ENCODE measurements around the gene LDLRAD2. TPM values are rescaled to one million over a fixed set of nuclear protein-coding genes. Genes with fewer than 3 reads are reported as not detected.

Gene LDLRAD2
- total and polyA plus RNA-seq, 10 of the 15 experiments (the other 5 are each of a cell fraction or from before 2014, with no cell fraction given), result 0.04 to 0.23 (median 0.11) TPM; not detected in 7

GRCh38 chr1:21865943-21866706 lies 54.1 kb downstream of the LDLRAD2 start (continued):
- TF ChIP-seq, protein P1, sequence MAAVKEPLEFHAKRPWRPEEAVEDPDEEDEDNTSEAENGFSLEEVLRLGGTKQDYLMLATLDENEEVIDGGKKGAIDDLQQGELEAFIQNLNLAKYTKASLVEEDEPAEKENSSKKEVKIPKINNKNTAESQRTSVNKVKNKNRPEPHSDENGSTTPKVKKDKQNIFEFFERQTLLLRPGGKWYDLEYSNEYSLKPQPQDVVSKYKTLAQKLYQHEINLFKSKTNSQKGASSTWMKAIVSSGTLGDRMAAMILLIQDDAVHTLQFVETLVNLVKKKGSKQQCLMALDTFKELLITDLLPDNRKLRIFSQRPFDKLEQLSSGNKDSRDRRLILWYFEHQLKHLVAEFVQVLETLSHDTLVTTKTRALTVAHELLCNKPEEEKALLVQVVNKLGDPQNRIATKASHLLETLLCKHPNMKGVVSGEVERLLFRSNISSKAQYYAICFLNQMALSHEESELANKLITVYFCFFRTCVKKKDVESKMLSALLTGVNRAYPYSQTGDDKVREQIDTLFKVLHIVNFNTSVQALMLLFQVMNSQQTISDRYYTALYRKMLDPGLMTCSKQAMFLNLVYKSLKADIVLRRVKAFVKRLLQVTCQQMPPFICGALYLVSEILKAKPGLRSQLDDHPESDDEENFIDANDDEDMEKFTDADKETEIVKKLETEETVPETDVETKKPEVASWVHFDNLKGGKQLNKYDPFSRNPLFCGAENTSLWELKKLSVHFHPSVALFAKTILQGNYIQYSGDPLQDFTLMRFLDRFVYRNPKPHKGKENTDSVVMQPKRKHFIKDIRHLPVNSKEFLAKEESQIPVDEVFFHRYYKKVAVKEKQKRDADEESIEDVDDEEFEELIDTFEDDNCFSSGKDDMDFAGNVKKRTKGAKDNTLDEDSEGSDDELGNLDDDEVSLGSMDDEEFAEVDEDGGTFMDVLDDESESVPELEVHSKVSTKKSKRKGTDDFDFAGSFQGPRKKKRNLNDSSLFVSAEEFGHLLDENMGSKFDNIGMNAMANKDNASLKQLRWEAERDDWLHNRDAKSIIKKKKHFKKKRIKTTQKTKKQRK (IDR thresholded peaks at IDR 0.05; ENCODE audit: low read depth, low read length), result no peak
- no peak; the same call in 1 of the 2 replicates for TF ChIP-seq MTA3 (IDR thresholded peaks at IDR 0.05; ENCODE audit: borderline replicate concordance, low read length)
- TF ChIP-seq MYC (IDR thresholded peaks at IDR 0.05; ENCODE audit: insufficient read depth, insufficient read length, insufficient replicate concordance, low read length, severe bottlenecking), result no peak
- peak; percentile 75 for TF ChIP-seq IRF4 (IDR thresholded peaks at IDR 0.05; ENCODE audit: low read depth, low read length)
- no peak for TF ChIP-seq FOS (IDR thresholded peaks at IDR 0.05; ENCODE audit: borderline replicate concordance, extremely low read depth, insufficient read length)
- TF ChIP-seq EZH2 (IDR thresholded peaks at IDR 0.05; ENCODE audit: borderline replicate concordance, control insufficient read depth, low read depth, low read length), result no peak
- TF ChIP-seq MTA2 (IDR thresholded peaks at IDR 0.05; ENCODE audit: low read depth), result peak; percentile 38
- TF ChIP-seq STAT3 (IDR thresholded peaks at IDR 0.05; ENCODE audit: low read depth, low read length), result no peak
- TF ChIP-seq, protein P2, sequence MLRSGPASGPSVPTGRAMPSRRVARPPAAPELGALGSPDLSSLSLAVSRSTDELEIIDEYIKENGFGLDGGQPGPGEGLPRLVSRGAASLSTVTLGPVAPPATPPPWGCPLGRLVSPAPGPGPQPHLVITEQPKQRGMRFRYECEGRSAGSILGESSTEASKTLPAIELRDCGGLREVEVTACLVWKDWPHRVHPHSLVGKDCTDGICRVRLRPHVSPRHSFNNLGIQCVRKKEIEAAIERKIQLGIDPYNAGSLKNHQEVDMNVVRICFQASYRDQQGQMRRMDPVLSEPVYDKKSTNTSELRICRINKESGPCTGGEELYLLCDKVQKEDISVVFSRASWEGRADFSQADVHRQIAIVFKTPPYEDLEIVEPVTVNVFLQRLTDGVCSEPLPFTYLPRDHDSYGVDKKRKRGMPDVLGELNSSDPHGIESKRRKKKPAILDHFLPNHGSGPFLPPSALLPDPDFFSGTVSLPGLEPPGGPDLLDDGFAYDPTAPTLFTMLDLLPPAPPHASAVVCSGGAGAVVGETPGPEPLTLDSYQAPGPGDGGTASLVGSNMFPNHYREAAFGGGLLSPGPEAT (IDR thresholded peaks at IDR 0.05; ENCODE audit: low read depth), result 0 out of 2 replicates have a peak, but pooled peaks have one; percentile 31
- TF ChIP-seq, protein P3, sequence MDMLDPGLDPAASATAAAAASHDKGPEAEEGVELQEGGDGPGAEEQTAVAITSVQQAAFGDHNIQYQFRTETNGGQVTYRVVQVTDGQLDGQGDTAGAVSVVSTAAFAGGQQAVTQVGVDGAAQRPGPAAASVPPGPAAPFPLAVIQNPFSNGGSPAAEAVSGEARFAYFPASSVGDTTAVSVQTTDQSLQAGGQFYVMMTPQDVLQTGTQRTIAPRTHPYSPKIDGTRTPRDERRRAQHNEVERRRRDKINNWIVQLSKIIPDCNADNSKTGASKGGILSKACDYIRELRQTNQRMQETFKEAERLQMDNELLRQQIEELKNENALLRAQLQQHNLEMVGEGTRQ (IDR thresholded peaks at IDR 0.05; ENCODE audit: borderline replicate concordance, low read depth, low read length), result no peak
- peak; percentile 77 for TF ChIP-seq SP1 (IDR thresholded peaks at IDR 0.05; ENCODE audit: low read depth, low read length)
- TF ChIP-seq RUNX3 (IDR thresholded peaks at IDR 0.05; ENCODE audit: low read length), result peak; percentile 64; the same call in 1 of the 2 replicates
- TF ChIP-seq ZNF622 (IDR thresholded peaks at IDR 0.05), result no peak
- TF ChIP-seq, protein P4, sequence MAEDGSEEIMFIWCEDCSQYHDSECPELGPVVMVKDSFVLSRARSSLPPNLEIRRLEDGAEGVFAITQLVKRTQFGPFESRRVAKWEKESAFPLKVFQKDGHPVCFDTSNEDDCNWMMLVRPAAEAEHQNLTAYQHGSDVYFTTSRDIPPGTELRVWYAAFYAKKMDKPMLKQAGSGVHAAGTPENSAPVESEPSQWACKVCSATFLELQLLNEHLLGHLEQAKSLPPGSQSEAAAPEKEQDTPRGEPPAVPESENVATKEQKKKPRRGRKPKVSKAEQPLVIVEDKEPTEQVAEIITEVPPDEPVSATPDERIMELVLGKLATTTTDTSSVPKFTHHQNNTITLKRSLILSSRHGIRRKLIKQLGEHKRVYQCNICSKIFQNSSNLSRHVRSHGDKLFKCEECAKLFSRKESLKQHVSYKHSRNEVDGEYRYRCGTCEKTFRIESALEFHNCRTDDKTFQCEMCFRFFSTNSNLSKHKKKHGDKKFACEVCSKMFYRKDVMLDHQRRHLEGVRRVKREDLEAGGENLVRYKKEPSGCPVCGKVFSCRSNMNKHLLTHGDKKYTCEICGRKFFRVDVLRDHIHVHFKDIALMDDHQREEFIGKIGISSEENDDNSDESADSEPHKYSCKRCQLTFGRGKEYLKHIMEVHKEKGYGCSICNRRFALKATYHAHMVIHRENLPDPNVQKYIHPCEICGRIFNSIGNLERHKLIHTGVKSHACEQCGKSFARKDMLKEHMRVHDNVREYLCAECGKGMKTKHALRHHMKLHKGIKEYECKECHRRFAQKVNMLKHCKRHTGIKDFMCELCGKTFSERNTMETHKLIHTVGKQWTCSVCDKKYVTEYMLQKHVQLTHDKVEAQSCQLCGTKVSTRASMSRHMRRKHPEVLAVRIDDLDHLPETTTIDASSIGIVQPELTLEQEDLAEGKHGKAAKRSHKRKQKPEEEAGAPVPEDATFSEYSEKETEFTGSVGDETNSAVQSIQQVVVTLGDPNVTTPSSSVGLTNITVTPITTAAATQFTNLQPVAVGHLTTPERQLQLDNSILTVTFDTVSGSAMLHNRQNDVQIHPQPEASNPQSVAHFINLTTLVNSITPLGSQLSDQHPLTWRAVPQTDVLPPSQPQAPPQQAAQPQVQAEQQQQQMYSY (CRISPR knock-in tag; IDR thresholded peaks at IDR 0.05), result no peak

Data from GM12878 (cell line).